ENCODE measurements around the gene TGFBR3L. TPM values are rescaled to one million over a fixed set of nuclear protein-coding genes. Genes with fewer than 3 reads are reported as not detected.
"Not testable (repeated sequence)": the region's sequence is repeated elsewhere in the genome, so short reads cannot be mapped to it uniquely, and the experiment has no call there.

TGFBR3L gene
- total RNA-seq, 1 donor from 2014 or later, result not detected

- DNase-seq (ENCODE audit: low spot score), result no peak
These were observed 12.3 kb downstream of the TGFBR3L start for GRCh38 chr19:7926727-7927604.

- no peak for DNase-seq (ENCODE audit: low spot score)
These were observed 13.1 kb downstream of the TGFBR3L start for GRCh38 chr19:7927605-7928333.

GRCh38 chr19:7928334-7928706, 13.7 kb downstream of the TGFBR3L start:
- no peak for DNase-seq (ENCODE audit: low spot score)

- DNase-seq (ENCODE audit: low spot score), result peak; percentile 63
These were observed 14.4 kb downstream of the TGFBR3L start for GRCh38 chr19:7928741-7929701.

- DNase-seq (ENCODE audit: low spot score), result not testable (repeated sequence)
These were observed 15.4 kb downstream of the TGFBR3L start for GRCh38 chr19:7930030-7930429.

- no peak for DNase-seq (ENCODE audit: low spot score)
These were observed 16.1 kb downstream of the TGFBR3L start for GRCh38 chr19:7930765-7931164.

- no peak for DNase-seq (ENCODE audit: low spot score)
These were observed 16.8 kb downstream of the TGFBR3L start for GRCh38 chr19:7931221-7932061.

GRCh38 chr19:7932276-7932929, 17.8 kb downstream of the TGFBR3L start:
- DNase-seq (ENCODE audit: low spot score), result no peak

GRCh38 chr19:7932930-7933300, 18.3 kb downstream of the TGFBR3L start:
- DNase-seq (ENCODE audit: low spot score), result no peak

DNA sequence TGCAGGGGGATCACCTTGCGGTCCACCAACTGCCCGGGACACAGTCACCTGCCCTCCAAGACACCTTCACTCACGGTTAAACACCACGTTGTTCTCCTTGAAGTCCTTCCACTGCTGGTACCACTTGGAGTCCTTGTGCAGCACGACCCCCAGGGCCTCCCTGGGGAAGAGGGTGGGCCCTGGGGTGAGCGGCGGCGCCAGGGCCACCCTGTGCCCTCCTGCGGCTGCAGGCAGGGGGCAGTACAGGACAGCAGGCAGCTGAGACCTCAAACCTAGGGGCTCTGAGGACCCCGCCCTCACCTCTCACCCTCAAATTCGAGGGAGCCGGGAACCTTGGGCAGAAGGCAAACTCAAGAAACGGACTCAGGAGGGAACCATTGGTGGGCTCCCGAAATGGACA, 18.8 kb downstream of the TGFBR3L start:
- no peak for DNase-seq (ENCODE audit: low spot score)

DNA sequence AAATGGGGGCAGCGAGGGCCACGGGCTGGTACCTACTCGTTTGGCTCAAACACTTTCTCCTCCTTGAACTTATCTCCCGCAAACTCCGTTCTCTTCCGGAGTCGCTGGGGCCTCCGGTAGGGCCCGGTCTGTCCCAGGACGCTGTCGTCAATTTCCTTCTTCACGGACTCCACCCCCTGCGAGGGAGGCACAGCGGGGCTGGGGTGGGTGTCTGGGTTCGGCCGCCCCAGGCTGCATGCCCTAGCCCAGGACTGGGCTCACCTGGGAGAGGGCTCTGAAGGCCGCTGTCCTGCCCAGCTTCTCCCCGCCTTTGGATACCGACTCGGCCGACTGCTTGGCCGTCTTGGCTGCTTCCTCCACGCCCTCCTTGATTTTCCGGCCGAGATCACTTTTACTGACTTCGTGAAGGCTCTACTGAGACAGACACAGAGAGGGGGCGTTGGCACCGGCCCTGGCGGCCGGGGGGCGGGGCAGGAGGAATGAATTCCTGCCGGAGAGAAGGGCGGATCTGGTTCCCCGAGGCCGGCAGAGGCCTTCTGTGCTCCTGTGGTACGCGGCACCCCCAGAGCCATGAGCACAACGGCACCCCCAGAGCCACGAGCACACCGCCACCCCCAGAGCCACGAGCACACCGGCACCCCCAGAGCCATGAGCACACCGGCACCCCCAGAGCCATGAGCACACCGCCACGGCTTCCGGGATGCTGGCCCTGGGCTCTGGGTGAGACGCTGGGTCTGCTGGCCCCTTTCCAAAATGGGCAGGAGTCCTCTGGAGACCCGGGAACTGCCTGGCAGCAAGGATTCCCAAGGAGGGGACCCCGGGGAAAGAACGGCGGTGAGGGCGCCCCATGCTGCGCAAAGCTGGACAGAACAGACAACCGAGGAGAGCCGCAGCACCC, 19.4 kb downstream of the TGFBR3L start:
- no peak for DNase-seq (ENCODE audit: low spot score)

DNA sequence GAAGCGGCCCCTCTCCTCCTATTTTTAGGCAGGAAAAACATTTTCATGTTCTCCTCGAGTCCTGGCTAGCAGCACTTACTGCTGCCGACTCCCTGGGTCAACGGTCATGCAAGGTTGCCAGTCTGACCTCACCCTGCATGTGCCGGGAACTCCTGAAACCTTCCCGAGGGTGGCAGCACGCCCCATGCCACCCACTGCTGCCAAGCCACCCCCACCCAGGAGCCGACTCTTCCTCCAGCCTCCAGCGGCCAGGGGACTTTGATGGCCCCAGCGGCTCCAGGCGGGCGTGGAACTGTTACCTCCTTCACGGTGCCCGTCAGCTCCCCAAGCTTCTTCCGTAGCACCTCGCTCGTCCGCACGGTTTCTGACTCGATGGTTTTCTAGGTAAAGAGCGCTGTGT, 20.1 kb downstream of the TGFBR3L start:
- DNase-seq (ENCODE audit: low spot score), result no peak

GRCh38 chr19:7940841-7941240, 26.2 kb downstream of the TGFBR3L start:
- DNase-seq (ENCODE audit: low spot score), result no peak

GRCh38 chr19:7941895-7942596, 27.4 kb downstream of the TGFBR3L start:
- DNase-seq (ENCODE audit: low spot score), result no peak

GRCh38 chr19:7942981-7943443, 28.4 kb downstream of the TGFBR3L start:
- DNase-seq (ENCODE audit: low spot score), result no peak

DNA sequence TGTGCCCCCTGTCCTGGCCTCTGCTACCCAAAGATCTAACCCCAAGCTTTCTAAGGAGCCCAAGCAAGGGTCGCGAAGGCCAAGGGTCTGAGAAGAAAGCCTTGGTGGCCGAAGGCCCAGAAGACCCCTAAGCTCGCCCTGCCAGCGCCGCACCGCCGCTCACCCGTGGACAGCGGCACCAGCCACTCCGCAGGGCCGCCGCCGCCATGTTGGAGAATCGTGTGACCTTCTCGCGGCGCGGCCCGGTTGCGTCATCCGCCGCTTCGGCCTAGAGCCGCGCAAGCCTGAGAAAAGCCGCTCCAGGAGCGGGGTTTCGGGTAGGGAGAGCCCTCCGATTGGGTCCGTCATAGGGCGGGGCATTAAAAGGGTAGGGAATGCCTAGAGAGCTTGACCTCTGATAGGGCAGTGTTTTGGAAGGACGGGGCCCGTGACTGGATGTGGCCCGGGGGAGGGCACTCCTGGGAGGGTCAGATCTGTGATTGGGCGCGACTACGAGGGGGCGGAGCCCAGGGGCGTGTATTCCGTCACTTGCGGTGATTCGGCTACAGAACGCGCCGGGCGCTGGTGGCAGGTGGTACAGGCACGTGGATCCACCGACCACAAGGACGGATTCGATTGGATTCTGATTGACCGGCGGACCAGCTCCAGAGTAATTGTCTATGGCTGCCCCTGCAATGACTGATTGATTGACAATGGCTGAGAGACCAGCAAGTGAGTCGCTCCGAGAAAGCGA, 29.0 kb downstream of the TGFBR3L start, which contains the start of gene TIMM44:
Gene TIMM44 (minus strand): TSS at position 223 of the 733 bp plus-strand sequence. CDS start 15 bp downstream, at position 208.
- DNase-seq (ENCODE audit: low spot score), result peak; percentile 100

GRCh38 chr19:7944177-7944761, 29.6 kb downstream of the TGFBR3L start:
- DNase-seq (ENCODE audit: low spot score), result peak; percentile 94
